H9 (cell line): ENCODE data around the gene SMIM20. TPM values are rescaled to one million over a fixed set of nuclear protein-coding genes. Genes with fewer than 3 reads are reported as not detected.

Experiments used
- DNase-seq: peaks from one replicate; pipeline ENCODE4 v3.0.0-alpha.2; 2017
- H2AFZ ChIP-seq: one replicate; pipeline ENCODE4 v1.6.1; 2013; ENCODE audit warnings: mild to moderate bottlenecking, low read length, control low read depth, moderate library complexity
- H2AK5ac ChIP-seq: 2 replicates; pipeline ENCODE4 v1.6.1; 2013; ENCODE audit warnings: low read length, control low read depth, mixed read lengths; ENCODE audit not compliant: insufficient read length
- H2BK120ac ChIP-seq: one replicate; pipeline ENCODE4 v1.6.1; 2013; ENCODE audit warnings: low read depth, mild to moderate bottlenecking, low read length, control low read depth, inconsistent platforms; ENCODE audit not compliant: poor library complexity, severe bottlenecking
- H2BK12ac ChIP-seq: 2 replicates; pipeline ENCODE4 v1.6.1; 2013; ENCODE audit warnings: low read length, control low read depth, mixed read lengths, low read depth; ENCODE audit not compliant: insufficient read length
- H2BK15ac ChIP-seq: 2 replicates; pipeline ENCODE4 v1.6.1; 2013; ENCODE audit warnings: low read depth, low read length, control low read depth
- H2BK20ac ChIP-seq: one replicate; pipeline ENCODE4 v1.6.1; 2013; ENCODE audit warnings: low read depth, mild to moderate bottlenecking, low read length, control low read depth, inconsistent platforms; ENCODE audit not compliant: poor library complexity, severe bottlenecking
- H2BK5ac ChIP-seq: 2 replicates; pipeline ENCODE4 v1.6.1; 2013; ENCODE audit warnings: low read length, control low read depth, mixed read lengths; ENCODE audit not compliant: insufficient read length
- H3K14ac ChIP-seq: 2 replicates; pipeline ENCODE4 v1.6.1; 2013; ENCODE audit warnings: low read length, control low read depth; ENCODE audit not compliant: insufficient read depth
- H3K18ac ChIP-seq: 2 replicates; pipeline ENCODE4 v1.6.1; 2013; ENCODE audit warnings: low read depth, mild to moderate bottlenecking, mixed read lengths, low read length, control low read depth; ENCODE audit not compliant: insufficient read length
- H3K23ac ChIP-seq: 2 replicates; pipeline ENCODE4 v1.6.1; 2013; ENCODE audit warnings: low read length, control low read depth, mixed read lengths, low read depth; ENCODE audit not compliant: insufficient read length
- H3K23me2 ChIP-seq: 2 replicates; pipeline ENCODE4 v1.6.1; 2013; ENCODE audit warnings: low read depth, mild to moderate bottlenecking, mixed read lengths, low read length, control low read depth; ENCODE audit not compliant: insufficient read length, poor library complexity, severe bottlenecking
- H3K27ac ChIP-seq: 2 replicates; pipeline ENCODE4 v1.5.1; 2013; ENCODE audit warnings: low read length, control low read depth, mixed read lengths, low read depth; ENCODE audit not compliant: insufficient read length
- H3K27me3 ChIP-seq: 2 replicates; pipeline ENCODE4 v1.6.1; 2013; ENCODE audit warnings: low read length, control low read depth, inconsistent platforms; ENCODE audit not compliant: insufficient read depth
- H3K4ac ChIP-seq: 2 replicates; pipeline ENCODE4 v1.6.1; 2013; ENCODE audit warnings: low read depth, mild to moderate bottlenecking, control low read depth, inconsistent platforms, low read length, moderate library complexity
- H3K4me1 ChIP-seq: 2 replicates; pipeline ENCODE4 v1.6.1; 2013; ENCODE audit warnings: low read length, control low read depth, inconsistent platforms; ENCODE audit not compliant: insufficient read depth
- H3K4me2 ChIP-seq: 2 replicates; pipeline ENCODE4 v1.6.1; 2013; ENCODE audit warnings: low read length, control low read depth, mixed read lengths; ENCODE audit not compliant: insufficient read length, insufficient read depth
- H3K56ac ChIP-seq: 2 replicates; pipeline ENCODE4 v1.6.1; 2013; ENCODE audit warnings: low read depth, mild to moderate bottlenecking, mixed read lengths, low read length, control low read depth; ENCODE audit not compliant: insufficient read length
- H3K79me1 ChIP-seq: 2 replicates; pipeline ENCODE4 v1.6.1; 2013; ENCODE audit warnings: low read depth, mild to moderate bottlenecking, moderate library complexity, low read length, control low read depth, inconsistent platforms; ENCODE audit not compliant: insufficient read depth, poor library complexity, severe bottlenecking
- H3K79me2 ChIP-seq: 2 replicates; pipeline ENCODE4 v1.6.1; 2013; ENCODE audit warnings: low read length, control low read depth, inconsistent platforms; ENCODE audit not compliant: insufficient read depth
- H3K9ac ChIP-seq: 2 replicates; pipeline ENCODE4 v1.6.1; 2013; ENCODE audit warnings: low read length, control low read depth, mixed read lengths; ENCODE audit not compliant: insufficient read length; ENCODE audit errors: extremely low read depth
- H3K9me3 ChIP-seq: one replicate; pipeline ENCODE4 v1.6.1; 2013; ENCODE audit warnings: low read depth, low read length, inconsistent platforms; ENCODE audit not compliant: control insufficient read depth
- H3T11ph ChIP-seq: one replicate; pipeline ENCODE4 v1.6.1; 2013; ENCODE audit warnings: mild to moderate bottlenecking, low read length, control low read depth, inconsistent platforms
- H4K20me1 ChIP-seq: one replicate; pipeline ENCODE4 v1.6.1; 2013; ENCODE audit not compliant: control insufficient read depth, insufficient read length, insufficient read depth
- H4K5ac ChIP-seq: 2 replicates; pipeline ENCODE4 v1.6.1; 2013; ENCODE audit warnings: low read depth, mild to moderate bottlenecking, mixed read lengths, low read length, control low read depth; ENCODE audit not compliant: insufficient read length
- H4K8ac ChIP-seq: replicated peaks from 2 replicates; pipeline ENCODE4 v1.6.1; 2013; ENCODE audit warnings: low read length, control low read depth, mixed read lengths, low read depth; ENCODE audit not compliant: insufficient read length
- H4K91ac ChIP-seq: 2 replicates; pipeline ENCODE4 v1.6.1; 2013; ENCODE audit warnings: low read depth, mild to moderate bottlenecking, moderate library complexity, mixed read lengths, low read length, control low read depth; ENCODE audit not compliant: insufficient read length
- H3K27ac Mint-ChIP-seq, 3 experiments: 2 replicates in 2 of 3; 3 replicates in 1 of 3; pipeline ENCODE4 v1.8.0; 2020 to 2021; ENCODE audit warnings: mixed read lengths in 3 of 3, mild to moderate bottlenecking in 1 of 3, moderate library complexity in 1 of 3
- H3K27me3 Mint-ChIP-seq: 2 replicates; pipeline ENCODE4 v1.8.0; 2021; ENCODE audit warnings: low read depth, mild to moderate bottlenecking, moderate library complexity, mixed read lengths
- H3K36me3 Mint-ChIP-seq, 3 experiments: 2 replicates in 2 of 3; 3 replicates in 1 of 3; pipeline ENCODE4 v1.8.0; 2020 to 2021; ENCODE audit warnings: low read depth in 3 of 3, mixed read lengths in 3 of 3; ENCODE audit not compliant: insufficient read depth in 1 of 3
- H3K4me1 Mint-ChIP-seq, 2 experiments: 2 replicates each; pipeline ENCODE4 v1.8.0; 2020; ENCODE audit warnings: mixed read lengths in 2 of 2
- H3K4me3 Mint-ChIP-seq, 2 experiments: 2 replicates in 1 of 2; 3 replicates in 1 of 2; pipeline ENCODE4 v1.8.0; 2020 to 2021; ENCODE audit warnings: mild to moderate bottlenecking in 2 of 2, mixed read lengths in 2 of 2, moderate library complexity in 1 of 2
- H3K9me3 Mint-ChIP-seq, 2 experiments: 2 replicates in 1 of 2; 3 replicates in 1 of 2; pipeline ENCODE4 v1.8.0; 2020; ENCODE audit warnings: mild to moderate bottlenecking in 2 of 2, mixed read lengths in 2 of 2, moderate library complexity in 1 of 2
- WGBS: extraction: QIAGEN DNeasy Blood & Tissue Kit; methylation state at CpG from one replicate; pipeline ENCODE4 v1.1.7; 2013; ENCODE audit warnings: missing lambda C conversion rate, low lambda C conversion rate, mixed read lengths; ENCODE audit not compliant: insufficient read length; ENCODE audit errors: extremely low coverage; 5-methylcytosine and 5-hydroxymethylcytosine counted together
- total RNA-seq: library from RNA; stranded (reverse); gene quantifications from 2 replicates; pipeline ENCODE4 v1.2.1, GENCODE V29; 2021
- TF ChIP-seq, protein P1 (sequence below): fragments of 200-600 bp; sonication (generic); conservative IDR thresholded peaks from 3 replicates; pipeline ENCODE4 v1.8.0; 2021; ENCODE audit warnings: antibody characterized with exemption, mild to moderate bottlenecking

The SMIM20 gene
- total RNA-seq, 1 experiment from 2014 or later, result 40.2 TPM

DNA sequence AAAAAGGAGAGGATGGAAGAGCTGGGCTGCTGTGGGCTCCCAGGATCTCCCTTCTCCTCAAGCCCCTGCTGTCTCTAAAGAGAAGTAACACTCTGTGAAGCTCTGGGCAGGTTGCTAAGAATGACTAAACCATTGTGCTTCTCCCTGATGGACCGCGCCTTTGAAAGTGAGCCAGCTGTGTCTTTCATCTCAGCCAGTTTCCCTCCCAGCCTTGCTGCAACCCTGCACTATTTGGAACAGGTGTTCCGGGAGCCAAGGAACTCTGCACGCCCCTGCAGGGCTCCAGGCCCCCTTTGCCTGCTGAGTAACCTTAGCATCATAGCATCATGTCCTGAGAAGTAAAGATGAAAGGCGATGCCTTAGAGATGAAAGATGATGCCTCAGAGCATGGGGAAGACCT lies 39.7 kb downstream of the SMIM20 start:
- H3K27ac ChIP-seq, result no peak overlapping the region
- H3K27ac Mint-ChIP-seq, result no peak overlapping the region
- H3K9me3 ChIP-seq, result no peaks in the 10 kb centered on the region

More for the DNA sequence above, 39.7 kb downstream of the SMIM20 start:
- Mint-ChIP-seq H3K27me3 (peaks cover 16% of the 10 kb centered on the region), H3K9me3 (peaks cover 0 to 3% of the 10 kb centered on the region in 2 experiments; a peak in 1 of 5 replicates), H3K4me3 (no peak overlapping the region), H3K36me3 (no peaks in the 10 kb centered on the region), H3K4me1 (peaks cover 62 to 74% of the 10 kb centered on the region in 2 experiments)
- H3K4me2 ChIP-seq, result no peak overlapping the region
- no peak overlapping the region for H3K18ac ChIP-seq
- no peak overlapping the region for H2BK5ac ChIP-seq
- no peaks in the 10 kb centered on the region for H3K79me1 ChIP-seq
- H3K4ac ChIP-seq, result no peak overlapping the region
- H3K56ac ChIP-seq, result no peak overlapping the region
- H3K27me3 ChIP-seq, result no peaks in the 10 kb centered on the region
- no peaks in the 10 kb centered on the region for H3K23me2 ChIP-seq
- no peak overlapping the region for H3K23ac ChIP-seq
- H2BK120ac ChIP-seq, result no peak overlapping the region
- H3K4me1 ChIP-seq, result peaks cover 9% of the 10 kb centered on the region; the same call in 1 of the 2 replicates
- no peak overlapping the region for H2AK5ac ChIP-seq
- H3K9ac ChIP-seq, result no peak overlapping the region
- no peak overlapping the region for H3T11ph ChIP-seq
- no peak overlapping the region for H4K91ac ChIP-seq
- no peak overlapping the region for H4K5ac ChIP-seq
- H2AFZ ChIP-seq, result no peak overlapping the region
- H4K8ac ChIP-seq, result no peak overlapping the region
- no peak overlapping the region for H2BK15ac ChIP-seq
- H2BK12ac ChIP-seq, result no peak overlapping the region
- no CpG with 5 or more reads among the region's 5 CpGs for WGBS
- H2BK20ac ChIP-seq, result no peak overlapping the region
- H3K79me2 ChIP-seq, result no peaks in the 10 kb centered on the region
- DNase-seq, result no peak
- H3K14ac ChIP-seq, result no peak overlapping the region
- TF ChIP-seq, protein P1, sequence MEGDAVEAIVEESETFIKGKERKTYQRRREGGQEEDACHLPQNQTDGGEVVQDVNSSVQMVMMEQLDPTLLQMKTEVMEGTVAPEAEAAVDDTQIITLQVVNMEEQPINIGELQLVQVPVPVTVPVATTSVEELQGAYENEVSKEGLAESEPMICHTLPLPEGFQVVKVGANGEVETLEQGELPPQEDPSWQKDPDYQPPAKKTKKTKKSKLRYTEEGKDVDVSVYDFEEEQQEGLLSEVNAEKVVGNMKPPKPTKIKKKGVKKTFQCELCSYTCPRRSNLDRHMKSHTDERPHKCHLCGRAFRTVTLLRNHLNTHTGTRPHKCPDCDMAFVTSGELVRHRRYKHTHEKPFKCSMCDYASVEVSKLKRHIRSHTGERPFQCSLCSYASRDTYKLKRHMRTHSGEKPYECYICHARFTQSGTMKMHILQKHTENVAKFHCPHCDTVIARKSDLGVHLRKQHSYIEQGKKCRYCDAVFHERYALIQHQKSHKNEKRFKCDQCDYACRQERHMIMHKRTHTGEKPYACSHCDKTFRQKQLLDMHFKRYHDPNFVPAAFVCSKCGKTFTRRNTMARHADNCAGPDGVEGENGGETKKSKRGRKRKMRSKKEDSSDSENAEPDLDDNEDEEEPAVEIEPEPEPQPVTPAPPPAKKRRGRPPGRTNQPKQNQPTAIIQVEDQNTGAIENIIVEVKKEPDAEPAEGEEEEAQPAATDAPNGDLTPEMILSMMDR, result 0 out of 3 replicates have a peak, but pooled peaks have one; percentile 14
- no peaks in the 10 kb centered on the region for H4K20me1 ChIP-seq
